ENCODE data around the gene SYNPO2.
"Not testable (repeated sequence)": the region's sequence is repeated elsewhere in the genome, so short reads cannot be mapped to it uniquely, and the experiment has no call there.

DNA sequence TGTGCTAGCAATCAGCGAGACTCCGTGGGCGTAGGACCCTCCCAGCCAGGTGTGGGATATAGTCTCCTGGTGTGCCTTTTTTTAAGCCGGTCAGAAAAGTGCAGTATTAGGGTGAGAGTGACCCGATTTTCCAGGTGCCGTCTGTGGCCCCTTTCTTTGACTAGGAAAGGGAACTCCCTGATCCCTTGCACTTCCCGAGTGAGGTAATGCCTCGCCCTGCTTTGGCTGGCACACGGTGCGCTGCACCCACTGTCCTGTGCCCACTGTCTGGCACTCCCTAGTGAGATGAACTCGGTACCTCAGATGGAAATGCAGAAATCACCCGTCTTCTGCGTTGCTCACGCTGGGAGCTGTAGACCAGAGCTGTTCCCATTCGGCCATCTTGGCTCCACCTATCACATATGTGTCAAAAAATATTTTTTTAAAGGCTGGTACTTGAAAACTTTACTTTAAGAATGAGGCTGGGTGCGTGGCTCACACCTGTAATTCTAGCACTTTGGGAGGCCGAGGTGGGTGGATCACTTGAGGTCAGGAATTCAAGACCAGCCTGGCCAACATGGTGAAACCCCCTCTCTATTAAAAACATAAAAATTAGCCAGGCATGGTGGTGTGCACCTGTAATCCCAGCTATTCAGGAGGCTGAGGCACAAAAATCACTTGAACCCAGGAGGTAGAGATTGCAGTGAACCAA lies 179.2 kb downstream of the SYNPO2 start:
- not testable (repeated sequence) for TF ChIP-seq POLR2A, POLR2AphosphoS5 (IDR thresholded peaks at IDR 0.05; ENCODE audit: low read depth, low read length)
